ENCODE measurements around the gene MINDY4.
"Not testable (repeated sequence)": the region's sequence is repeated elsewhere in the genome, so short reads cannot be mapped to it uniquely, and the experiment has no call there.

Gene MINDY4

GRCh38 chr7:30831936-30832335 lies 60.7 kb downstream of the MINDY4 start:
- DNase-seq (ENCODE audit: low read depth in 2 of 2, low spot score in 1 of 2), result no peak

- not testable (repeated sequence) for DNase-seq (ENCODE audit: low read depth in 2 of 2, low spot score in 1 of 2)
Observed at GRCh38 chr7:30834017-30834674, 62.9 kb downstream of the MINDY4 start.

DNA sequence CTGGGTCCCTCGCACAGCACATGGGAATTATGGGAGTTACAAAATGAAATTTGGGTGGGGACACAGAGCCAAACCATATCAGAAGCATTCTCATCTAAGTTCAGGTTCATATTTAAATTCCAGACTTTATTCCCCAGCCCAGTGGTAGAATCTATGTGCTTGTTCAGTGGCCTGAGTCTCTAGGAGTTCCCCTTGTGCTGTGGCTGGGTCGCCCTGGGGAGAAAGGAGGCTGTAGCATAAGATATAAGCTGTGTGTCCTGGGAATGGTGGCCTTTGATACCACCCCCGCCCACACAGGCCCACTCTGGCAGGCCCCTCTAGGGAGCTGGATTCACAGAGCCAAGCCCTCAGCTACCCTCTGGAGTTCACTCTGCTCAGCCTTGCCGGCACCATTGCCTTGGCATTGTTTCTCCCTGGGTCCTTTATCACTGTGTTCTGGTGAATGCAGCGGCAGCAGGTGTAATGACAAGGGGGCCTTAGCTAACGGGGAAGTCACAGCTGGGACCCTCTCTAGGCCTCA lies 64.2 kb downstream of the MINDY4 start:
- no peak for DNase-seq (ENCODE audit: low read depth in 2 of 2, low spot score in 1 of 2)

DNA sequence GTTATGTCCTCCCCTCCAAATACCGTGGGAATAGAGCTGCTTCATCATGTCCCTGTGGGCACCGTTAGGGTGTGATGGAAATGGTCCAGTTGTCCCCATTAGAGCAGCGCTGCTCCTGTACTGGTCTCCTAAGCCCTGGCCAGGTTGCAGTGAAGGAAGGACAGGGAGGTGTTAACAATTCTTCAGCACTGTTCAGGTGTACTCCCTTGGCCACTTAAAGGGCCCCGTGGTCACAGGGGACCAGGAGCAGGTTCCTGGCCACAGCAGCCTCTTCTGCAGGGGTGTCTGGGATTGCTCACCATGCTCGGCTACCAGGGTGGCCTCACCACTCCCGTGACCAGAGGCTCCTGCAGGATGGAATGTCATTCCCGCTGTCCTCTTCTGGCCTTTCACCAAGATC lies 65.8 kb downstream of the MINDY4 start:
- DNase-seq (ENCODE audit: low read depth in 2 of 2, low spot score in 1 of 2), result no peak

GRCh38 chr7:30837581-30837980 lies 66.4 kb downstream of the MINDY4 start:
- DNase-seq (ENCODE audit: low read depth in 2 of 2, low spot score in 1 of 2), result no peak

- DNase-seq (ENCODE audit: low read depth in 2 of 2, low spot score in 1 of 2), result no peak
Observed at GRCh38 chr7:30838008-30838407, 66.8 kb downstream of the MINDY4 start.

DNA sequence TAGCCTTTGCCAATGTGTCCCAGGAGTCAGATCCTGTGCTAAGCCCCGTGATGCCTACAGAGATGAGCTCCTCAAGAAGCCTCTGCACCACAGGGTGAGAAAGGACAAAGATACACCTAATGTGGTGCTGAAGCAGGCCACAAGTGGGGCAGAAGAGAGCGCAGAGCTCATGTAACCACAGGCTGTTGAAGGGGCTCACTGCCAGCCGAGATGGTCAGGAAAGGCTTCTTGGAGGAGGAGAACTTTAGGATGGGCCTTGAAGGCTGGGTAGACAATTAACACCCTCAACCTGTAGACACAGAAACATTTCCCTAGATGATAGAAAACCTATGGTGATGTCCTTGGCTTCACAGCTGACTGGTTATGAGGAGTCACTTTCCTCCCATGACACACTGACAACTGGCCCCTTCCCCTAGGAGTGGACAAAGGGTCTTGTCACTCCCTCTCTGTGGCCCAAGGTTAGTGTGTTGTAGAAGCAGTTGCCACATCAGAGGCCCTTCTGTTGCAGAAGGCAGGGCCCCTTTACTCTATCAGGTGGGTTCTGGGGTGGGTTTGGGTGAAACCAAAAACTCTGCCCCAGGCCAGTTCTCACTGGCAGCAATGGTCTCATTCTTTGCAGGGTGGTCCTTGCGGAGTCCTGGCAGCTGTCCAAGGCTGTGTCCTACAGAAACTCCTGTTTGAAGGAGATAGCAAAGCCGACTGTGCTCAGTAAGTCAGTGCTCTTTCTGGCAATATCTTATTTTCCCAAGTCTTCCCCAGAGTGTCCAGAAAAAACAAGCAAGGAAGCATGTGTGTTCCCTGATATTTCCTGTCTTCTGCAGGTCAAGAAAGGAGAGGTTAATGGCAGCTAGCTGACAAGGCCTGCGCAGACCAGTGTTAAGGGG lies 69.2 kb downstream of the MINDY4 start:
- DNase-seq (ENCODE audit: low read depth in 2 of 2, low spot score in 1 of 2), result no peak

DNA sequence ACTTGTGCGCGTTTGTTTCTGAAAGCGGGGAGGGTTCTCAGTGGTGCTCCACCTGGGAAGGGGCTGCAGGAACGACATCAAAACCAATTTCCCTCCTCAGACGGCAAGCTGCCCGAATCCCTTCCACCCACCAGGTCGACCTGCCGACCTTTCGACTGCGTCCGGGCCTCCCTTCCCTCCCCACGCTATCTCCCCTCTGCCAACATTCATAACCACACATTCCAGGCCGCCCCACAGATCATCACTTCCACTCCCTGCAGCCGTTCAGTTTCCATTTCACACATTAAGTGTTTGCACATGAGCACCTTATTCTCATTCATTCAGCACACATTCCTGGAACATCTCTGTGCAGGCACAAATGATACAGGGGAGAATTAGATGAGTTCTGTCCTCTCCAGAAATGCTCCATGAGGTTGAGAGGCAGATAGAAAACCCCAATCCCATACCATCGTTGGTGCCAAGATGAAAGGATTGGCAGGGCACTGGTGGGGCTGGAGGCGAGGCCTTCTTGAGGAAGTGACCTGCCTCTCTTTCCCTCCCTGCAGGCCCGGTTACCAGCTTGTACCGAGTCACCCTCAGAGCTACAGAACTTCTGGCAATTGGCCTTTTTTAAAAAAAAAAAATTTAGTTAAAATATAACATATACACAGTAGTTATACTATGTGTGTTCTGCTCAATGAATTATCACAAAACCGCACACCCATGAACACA lies 70.0 kb downstream of the MINDY4 start:
- DNase-seq (ENCODE audit: low read depth in 2 of 2, low spot score in 1 of 2), result no peak

- no peak for DNase-seq (ENCODE audit: low read depth in 2 of 2, low spot score in 1 of 2)
Observed at GRCh38 chr7:30841801-30842541, 70.8 kb downstream of the MINDY4 start.

DNA sequence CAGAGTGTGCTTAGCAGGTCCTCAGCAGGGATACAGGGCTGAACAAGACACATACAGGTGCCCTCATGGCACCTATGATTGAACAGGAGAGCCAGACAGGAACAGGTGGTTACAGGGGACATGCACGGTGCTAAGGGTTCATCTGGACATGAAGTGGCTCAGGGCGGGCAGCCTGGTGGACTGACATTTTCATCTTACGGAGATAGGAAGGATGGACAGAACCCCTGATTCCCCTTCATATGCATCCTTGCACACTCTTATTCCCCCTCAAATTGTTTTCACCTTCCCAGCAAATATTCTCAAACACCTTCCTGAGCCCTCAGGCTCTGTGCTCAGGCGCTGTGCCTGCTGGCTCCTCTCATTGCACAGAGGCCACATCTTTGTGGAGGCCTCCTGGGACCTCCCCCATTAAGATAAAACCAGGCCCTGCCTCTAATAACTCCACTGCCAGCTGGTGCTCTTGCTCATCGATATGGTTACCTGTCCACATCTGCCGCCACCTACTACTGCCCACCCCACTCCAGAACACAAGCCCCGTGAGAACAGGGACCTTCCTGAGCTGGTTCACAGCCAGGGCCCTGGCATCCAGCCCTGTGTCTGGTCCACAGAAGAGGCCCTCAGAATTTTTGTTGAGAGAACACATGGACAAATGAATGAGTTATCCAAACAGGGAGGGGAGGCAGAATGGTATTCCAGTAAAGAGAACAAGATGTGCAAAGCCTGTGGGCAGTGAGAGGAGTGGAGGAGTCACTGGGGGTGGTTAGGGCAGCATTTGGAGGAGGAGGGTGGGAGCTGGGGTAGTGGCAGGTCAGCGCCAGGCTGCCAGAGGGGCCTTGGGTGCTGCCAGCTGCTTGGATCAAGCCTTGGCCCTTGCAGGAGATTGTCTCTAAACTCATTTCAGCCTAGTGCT lies 71.6 kb downstream of the MINDY4 start:
- no peak for DNase-seq (ENCODE audit: low read depth in 2 of 2, low spot score in 1 of 2)

DNA sequence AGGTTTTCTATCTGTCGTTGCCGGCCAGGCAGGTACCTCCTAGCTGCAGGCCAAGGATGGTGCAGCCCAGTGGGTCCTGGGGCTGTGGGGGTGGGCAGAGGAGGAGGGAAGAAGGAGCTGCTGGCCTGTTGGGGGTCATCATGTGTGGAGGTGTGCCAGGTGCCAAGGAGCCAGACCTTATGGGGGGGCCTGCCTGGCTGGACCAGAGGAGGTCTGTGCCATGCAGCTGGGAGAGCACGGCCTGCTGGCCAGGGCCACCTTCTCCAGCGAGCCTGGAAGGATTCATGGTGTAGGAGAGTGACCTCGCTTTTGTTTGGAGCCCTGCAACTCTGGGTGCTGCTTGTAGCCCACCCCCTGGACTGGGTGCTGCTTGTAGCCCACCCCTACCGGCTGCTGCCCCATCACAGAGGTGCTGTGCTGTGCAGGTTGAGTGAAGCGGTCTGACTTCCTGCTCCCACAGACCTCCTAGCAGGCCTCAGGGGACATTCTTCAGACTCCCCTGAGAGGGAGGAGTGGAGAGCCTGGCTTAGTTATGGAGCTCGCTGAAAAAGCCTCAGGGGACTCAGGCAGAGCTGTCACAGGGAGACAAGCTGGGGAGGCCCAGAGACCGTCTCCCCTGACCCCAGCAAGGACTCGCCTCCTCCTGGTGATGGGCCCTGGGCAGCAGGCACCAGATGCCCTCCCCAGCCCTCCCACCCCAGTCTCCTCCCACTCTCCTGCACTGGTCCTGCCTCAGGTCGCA lies 72.7 kb downstream of the MINDY4 start:
- DNase-seq (ENCODE audit: low read depth in 2 of 2, low spot score in 1 of 2), result no peak

DNA sequence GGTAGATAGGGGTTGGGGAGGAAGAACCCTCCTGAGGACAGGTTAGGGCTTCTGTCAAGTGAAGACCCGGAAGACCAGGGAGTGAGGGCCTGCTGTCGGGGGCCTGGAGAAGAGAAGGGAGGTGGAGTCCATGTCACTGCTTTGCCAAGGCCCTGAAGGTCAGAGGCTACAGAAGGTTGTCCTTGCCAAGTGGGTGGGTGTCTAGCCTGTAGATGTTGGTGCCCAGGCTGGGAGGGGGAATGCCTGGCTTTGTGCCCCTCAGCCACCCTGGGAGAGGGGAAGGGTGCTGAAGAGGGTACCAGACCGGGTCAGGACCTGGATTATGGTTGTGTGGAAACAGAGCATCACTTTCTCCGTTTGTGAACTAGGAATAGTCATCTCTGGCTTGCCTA lies 73.3 kb downstream of the MINDY4 start:
- DNase-seq (ENCODE audit: low read depth in 2 of 2, low spot score in 1 of 2), result no peak

DNA sequence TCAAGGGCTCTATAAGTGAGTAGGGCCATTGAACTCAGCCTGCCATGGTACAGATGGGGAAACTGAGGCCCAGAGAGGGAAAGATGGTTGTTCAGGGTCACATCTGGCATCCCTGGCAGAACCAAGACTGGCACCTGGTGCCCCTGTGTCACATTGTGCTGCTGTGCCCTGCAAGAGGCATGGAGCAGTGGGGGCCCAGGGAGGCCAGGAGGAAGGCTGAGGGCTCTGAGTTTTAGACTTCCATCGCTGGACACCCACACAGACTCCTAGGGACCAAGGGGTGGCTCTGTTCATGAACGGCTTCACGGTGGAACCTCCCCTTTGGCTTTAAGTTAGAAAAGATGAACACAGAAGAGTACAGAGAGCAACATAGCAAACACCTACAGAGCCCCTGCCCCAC lies 73.7 kb downstream of the MINDY4 start:
- DNase-seq (ENCODE audit: low read depth in 2 of 2, low spot score in 1 of 2), result no peak

- DNase-seq (ENCODE audit: low read depth in 2 of 2, low spot score in 1 of 2), result no peak
Observed at GRCh38 chr7:30845426-30846135, 74.4 kb downstream of the MINDY4 start.

DNA sequence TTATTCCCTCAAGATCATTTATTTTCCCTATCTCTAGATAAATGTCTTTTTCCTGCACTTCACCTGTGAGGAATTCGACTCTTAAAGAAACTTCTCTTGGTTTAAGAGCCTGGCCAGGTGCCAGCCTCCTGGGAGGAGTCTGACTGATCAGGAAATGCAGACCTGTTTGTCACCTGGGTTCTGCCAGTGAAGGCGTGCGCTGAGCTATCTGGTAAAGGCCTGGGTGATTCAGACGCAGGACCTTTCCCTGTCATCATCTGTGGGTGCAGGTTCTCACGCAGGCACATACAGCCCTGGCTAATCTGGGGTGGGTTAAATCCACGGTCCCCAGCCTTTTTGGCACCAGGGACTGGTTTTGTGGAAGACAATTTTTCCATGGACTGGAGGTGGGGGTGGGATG lies 75.2 kb downstream of the MINDY4 start:
- DNase-seq (ENCODE audit: low read depth in 2 of 2, low spot score in 1 of 2), result no peak

DNA sequence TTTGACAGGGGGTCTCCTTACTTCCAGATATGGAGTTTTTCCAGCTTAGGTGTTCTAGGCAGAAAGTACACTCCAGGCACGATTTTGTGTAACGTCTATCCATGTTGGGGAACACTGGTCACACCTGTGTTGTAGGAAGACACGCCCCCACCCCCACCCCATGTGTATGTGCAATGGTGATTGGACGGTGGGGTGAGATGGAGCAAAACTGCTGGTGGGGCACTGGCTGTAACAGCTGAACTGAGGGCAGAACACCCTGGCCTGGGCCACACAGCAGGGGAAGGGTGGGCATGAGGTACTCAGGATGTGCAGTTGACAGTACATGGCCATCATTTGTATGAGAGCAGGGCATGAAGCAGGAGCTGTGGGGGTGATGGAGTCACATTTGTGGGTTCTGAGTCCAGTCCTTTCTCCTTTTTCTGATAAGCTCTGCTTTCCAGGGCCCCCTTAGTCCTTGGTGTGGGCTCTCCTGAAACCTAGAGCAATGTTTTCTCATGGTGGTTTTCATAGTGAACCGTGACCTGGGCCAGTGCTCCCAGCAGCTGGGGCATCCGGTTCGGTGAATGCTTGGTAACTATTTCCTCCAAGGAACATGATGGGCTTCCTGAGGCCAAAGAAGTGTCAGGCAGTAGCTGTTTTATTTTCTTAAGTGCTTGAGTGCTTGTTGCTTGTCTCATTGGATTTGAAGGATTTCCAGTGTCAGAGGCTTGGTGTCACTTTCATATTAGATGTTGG lies 77.1 kb downstream of the MINDY4 start:
- DNase-seq (ENCODE audit: low read depth in 2 of 2, low spot score in 1 of 2), result no peak

DNA sequence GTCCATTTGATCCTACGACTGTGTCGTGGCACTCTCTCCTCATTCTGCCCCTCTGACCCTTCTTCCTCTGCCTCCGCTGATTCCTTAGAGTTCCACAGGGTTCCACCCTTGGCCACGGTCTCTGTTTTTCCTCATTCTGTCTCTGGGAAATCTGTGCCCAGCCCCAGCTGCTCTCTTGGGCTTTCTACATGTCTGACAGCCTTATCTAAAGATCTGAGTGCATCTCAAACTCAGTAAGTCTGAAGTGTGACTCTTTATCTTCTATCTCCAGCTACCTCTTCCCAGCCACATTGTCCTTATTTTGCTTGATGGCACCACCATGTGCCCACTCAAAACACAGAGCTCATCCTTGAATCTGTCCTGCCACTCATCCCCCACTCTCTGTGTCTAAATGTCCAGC lies 78.3 kb downstream of the MINDY4 start:
- no peak for DNase-seq (ENCODE audit: low read depth in 2 of 2, low spot score in 1 of 2)

DNA sequence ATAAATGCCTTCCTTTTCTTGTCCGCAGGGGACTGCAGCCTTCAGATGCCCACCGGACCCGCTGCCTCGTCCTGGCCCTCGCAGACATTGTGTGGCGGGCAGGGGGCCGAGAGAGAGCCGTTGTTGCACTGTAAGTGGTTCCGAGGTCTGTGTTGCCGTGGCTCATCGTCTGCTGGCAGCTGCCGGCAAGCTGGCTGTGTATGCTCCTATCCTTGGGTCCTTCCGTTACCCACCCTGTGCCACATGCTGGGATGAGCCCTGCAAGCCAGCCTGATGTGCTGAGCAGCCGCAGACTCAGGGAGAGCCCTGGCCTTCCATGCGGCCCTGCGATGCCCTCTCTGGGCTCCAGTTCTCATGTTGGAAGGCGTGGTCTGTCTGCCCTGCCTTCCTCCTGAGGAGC lies 79.2 kb downstream of the MINDY4 start:
- no peak for DNase-seq (ENCODE audit: low read depth in 2 of 2, low spot score in 1 of 2)
